ENCODE measurements around the gene PRXL2A. TPM values are rescaled to one million over a fixed set of nuclear protein-coding genes. Genes with fewer than 3 reads are reported as not detected.
"Not testable (repeated sequence)": the region's sequence is repeated elsewhere in the genome, so short reads cannot be mapped to it uniquely, and the experiment has no call there.

PRXL2A gene
- total and polyA plus RNA-seq, 2 donors = 52.9 to 59.1 TPM

DNA sequence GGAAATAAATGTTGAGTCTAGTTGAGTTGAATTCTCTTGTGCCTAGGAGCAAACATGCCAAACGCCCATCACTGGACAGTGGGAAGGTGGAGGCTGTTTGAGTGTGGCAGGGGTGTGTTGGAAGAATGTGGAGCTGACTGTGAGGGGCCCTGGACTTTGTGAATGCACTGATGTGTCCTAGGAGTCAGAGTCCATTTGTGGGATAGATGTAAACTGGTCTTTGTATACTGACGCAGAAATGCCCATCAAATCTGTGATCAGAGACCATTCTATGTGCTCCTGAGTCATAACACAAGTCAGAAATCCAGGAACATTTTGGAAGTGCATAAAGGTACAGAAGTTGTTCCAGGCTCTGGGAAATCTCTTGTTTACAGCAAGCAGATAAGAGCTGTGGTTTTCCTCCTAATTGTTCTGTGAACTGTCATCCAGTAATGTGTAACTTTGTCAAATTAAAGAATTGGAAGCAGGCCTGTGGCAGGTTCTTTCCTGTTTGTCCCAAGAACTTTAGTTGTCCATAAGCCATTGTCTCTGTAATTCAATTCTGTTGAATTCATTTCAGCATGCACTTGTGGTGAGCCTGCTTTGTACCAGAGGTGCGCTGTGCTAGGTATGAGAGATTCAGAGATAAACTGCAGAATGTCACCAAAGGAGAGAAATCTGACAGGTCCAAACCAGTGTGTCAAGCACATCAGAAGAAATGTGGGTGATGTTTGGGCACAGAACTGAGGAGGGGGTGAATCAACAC, 7.6 kb downstream of the PRXL2A start:
- DNase-seq (ENCODE audit: extremely low spot score) = no peak
- WGBS = 75% methylated on average over 3 of the region's 3 CpGs
- Histone ChIP-seq H3K4me3 (ENCODE audit: low read depth, low read length) (no peak overlapping the region), H3K27ac (ENCODE audit: low read depth) (no peak overlapping the region), H3K36me3 (ENCODE audit: insufficient read depth) (no peaks in the 10 kb centered on the region), H3K4me1 (ENCODE audit: insufficient read depth) (peaks cover 7% of the 10 kb centered on the region)

- Histone ChIP-seq H3K4me1 (ENCODE audit: insufficient read depth) (peaks cover 7% of the 10 kb centered on the region), H3K27ac (ENCODE audit: low read depth) (no peak overlapping the region), H3K4me3 (ENCODE audit: low read depth, low read length) (no peak overlapping the region), H3K36me3 (ENCODE audit: insufficient read depth) (no peaks in the 10 kb centered on the region)
- WGBS = 50% methylated on average over 15 of the region's 15 CpGs
- peak; percentile 82 for DNase-seq (ENCODE audit: extremely low spot score)
Observed at GRCh38 chr10:80416479-80417098, 8.2 kb downstream of the PRXL2A start.

GRCh38 chr10:80417256-80417655, 8.9 kb downstream of the PRXL2A start:
- not testable (repeated sequence) for DNase-seq (ENCODE audit: extremely low spot score); H3K4me3 ChIP-seq (ENCODE audit: low read depth, low read length); H3K4me1 ChIP-seq (ENCODE audit: insufficient read depth); H3K27ac ChIP-seq (ENCODE audit: low read depth); H3K36me3 ChIP-seq (ENCODE audit: insufficient read depth)
- 85% methylated on average over 6 of the region's 6 CpGs for WGBS

GRCh38 chr10:80421050-80421706, 12.8 kb downstream of the PRXL2A start:
- H3K27ac ChIP-seq (ENCODE audit: low read depth) = no peak overlapping the region
- 92% methylated on average over 5 of the region's 5 CpGs for WGBS
- no peaks in the 10 kb centered on the region for H3K4me1 ChIP-seq (ENCODE audit: insufficient read depth)
- no peaks in the 10 kb centered on the region for H3K36me3 ChIP-seq (ENCODE audit: insufficient read depth)
- DNase-seq (ENCODE audit: extremely low spot score) = no peak
- H3K4me3 ChIP-seq (ENCODE audit: low read depth, low read length) = no peak overlapping the region

- no peaks in the 10 kb centered on the region for H3K36me3 ChIP-seq (ENCODE audit: insufficient read depth)
- DNase-seq (ENCODE audit: extremely low spot score) = no peak
- 87% methylated on average over 8 of the region's 8 CpGs for WGBS
- H3K4me3 ChIP-seq (ENCODE audit: low read depth, low read length) = no peak overlapping the region
- no peaks in the 10 kb centered on the region for H3K4me1 ChIP-seq (ENCODE audit: insufficient read depth)
- H3K27ac ChIP-seq (ENCODE audit: low read depth) = no peak overlapping the region
Observed at GRCh38 chr10:80421707-80422536, 13.6 kb downstream of the PRXL2A start.

- Histone ChIP-seq H3K36me3 (ENCODE audit: insufficient read depth) (peaks cover 3% of the 10 kb centered on the region), H3K4me3 (ENCODE audit: low read depth, low read length) (no peak overlapping the region), H3K4me1 (ENCODE audit: insufficient read depth) (no peaks in the 10 kb centered on the region), H3K27ac (ENCODE audit: low read depth) (no peak overlapping the region)
- no peak for DNase-seq (ENCODE audit: extremely low spot score)
- 90% methylated on average over 2 of the region's 2 CpGs for WGBS
Observed at GRCh38 chr10:80425901-80426300, 17.6 kb downstream of the PRXL2A start.

DNA sequence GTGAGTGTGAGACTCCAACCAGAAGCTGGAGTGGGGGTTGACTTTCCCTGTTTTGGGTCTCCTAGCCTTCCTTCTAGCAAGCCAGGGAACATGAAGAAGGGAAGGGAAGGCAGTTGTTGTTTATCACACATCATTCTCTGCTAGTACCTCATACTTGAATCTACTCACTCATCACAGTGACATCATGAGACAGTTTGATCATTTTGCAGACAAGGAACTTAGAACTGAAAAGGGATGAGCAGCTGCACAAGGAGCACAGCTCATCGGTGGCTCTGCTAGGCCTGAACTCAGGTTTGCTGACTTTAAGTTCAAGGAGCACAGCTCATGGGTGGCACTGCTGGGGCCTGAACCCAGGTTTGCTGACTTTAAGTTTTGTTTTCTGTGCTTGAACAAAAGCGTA, 19.2 kb downstream of the PRXL2A start:
- DNase-seq (ENCODE audit: extremely low spot score) = no peak
- no peak overlapping the region for H3K27ac ChIP-seq (ENCODE audit: low read depth)
- WGBS = 98% methylated on average over 2 of the region's 2 CpGs
- no peaks in the 10 kb centered on the region for H3K4me1 ChIP-seq (ENCODE audit: insufficient read depth)
- peaks cover 3% of the 10 kb centered on the region for H3K36me3 ChIP-seq (ENCODE audit: insufficient read depth)
- H3K4me3 ChIP-seq (ENCODE audit: low read depth, low read length) = no peak overlapping the region

DNA sequence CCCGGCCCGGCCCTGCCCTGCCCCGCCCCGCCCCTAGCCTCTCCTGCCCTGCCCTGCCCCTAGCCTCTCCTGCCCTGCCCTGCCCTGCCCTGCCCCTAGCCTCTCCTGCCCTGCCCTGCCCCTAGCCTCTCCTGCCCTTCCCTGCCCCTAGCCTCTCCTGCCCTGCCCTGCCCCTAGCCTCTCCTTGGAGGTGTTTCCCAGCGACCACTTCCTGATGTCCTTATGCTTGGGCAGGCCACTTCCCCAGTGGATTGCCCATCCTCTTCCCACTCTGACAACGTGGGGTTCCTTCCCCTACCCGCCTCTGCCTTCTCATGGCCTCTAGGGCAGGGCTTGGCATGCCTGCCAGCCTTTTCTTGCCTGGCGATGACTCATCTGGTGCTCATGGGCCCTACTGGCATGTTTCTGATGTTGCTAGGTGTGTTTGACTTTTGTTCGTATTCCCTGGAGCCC, 21.2 kb downstream of the PRXL2A start:
- peak overlapping the region; percentile 53 for H3K27ac ChIP-seq (ENCODE audit: low read depth)
- H3K4me3 ChIP-seq (ENCODE audit: low read depth, low read length) = no peak overlapping the region
- H3K4me1 ChIP-seq (ENCODE audit: insufficient read depth) = no peaks in the 10 kb centered on the region
- no peak for DNase-seq (ENCODE audit: extremely low spot score)
- WGBS = 81% methylated on average over 9 of the region's 9 CpGs
- peaks cover 3% of the 10 kb centered on the region for H3K36me3 ChIP-seq (ENCODE audit: insufficient read depth)

DNA sequence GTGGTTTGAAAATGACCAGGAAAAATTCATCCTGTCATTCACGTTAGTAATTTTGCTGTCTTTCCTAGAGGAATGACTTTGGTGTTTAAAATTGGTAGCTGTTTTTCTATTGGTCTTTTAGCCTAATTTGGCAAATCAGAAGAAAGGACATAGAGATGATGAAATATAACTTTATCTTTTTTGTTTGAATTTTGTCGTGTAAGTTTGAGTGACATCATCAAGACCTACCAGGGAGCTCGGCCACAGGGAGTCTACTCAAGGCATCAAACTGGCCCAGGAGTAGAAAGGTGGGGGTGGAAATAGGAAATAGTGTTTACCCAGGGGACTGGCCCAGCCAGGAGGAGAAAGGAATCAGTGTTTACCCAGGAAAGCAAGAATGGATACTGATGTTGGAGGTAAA, 24.8 kb downstream of the PRXL2A start:
- 76% methylated on average over 3 of the region's 3 CpGs for WGBS
- H3K27ac ChIP-seq (ENCODE audit: low read depth) = no peak overlapping the region
- H3K4me1 ChIP-seq (ENCODE audit: insufficient read depth) = no peaks in the 10 kb centered on the region
- no peaks in the 10 kb centered on the region for H3K36me3 ChIP-seq (ENCODE audit: insufficient read depth)
- H3K4me3 ChIP-seq (ENCODE audit: low read depth, low read length) = no peak overlapping the region
- DNase-seq (ENCODE audit: extremely low spot score) = no peak

DNA sequence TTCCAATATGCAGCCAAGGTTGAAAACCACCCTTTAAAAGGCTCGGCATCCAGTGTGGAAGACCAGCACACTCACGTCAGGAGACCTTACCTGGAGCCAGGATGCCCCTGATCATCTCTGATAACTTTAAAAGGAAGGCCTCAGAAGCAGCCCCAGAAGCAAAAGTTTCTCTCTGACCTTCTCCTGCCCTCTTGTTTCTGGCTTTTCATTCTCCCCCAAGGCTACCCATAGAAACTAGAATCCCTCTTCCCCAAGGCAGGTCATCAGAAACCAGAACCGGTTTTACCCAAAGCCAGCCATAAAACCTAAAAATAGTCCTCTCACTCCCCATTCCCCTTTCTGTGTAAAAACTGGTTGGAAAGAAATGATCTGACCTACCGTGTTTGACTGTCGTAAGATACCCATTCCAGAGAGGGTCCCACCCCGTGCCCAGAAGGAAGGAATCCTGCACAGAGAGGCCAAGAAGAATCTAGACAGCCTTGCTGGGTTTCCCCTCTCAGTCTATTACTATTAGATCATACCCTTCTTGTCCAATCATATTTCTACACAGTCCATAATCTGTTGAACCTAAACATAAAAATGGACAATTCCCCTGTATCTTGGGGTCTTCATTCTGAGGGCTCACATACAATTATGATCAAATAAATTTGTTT, 28.2 kb downstream of the PRXL2A start:
- no peak for DNase-seq (ENCODE audit: extremely low spot score)
- no peaks in the 10 kb centered on the region for H3K4me1 ChIP-seq (ENCODE audit: insufficient read depth)
- 69% methylated on average over 6 of the region's 6 CpGs for WGBS
- H3K4me3 ChIP-seq (ENCODE audit: low read depth, low read length) = no peak overlapping the region
- no peak overlapping the region for H3K27ac ChIP-seq (ENCODE audit: low read depth)
- no peaks in the 10 kb centered on the region for H3K36me3 ChIP-seq (ENCODE audit: insufficient read depth)

GRCh38 chr10:80437227-80437626, 28.9 kb downstream of the PRXL2A start:
- no peak for DNase-seq (ENCODE audit: extremely low spot score)
- Histone ChIP-seq H3K4me3 (ENCODE audit: low read depth, low read length) (no peak overlapping the region), H3K27ac (ENCODE audit: low read depth) (no peak overlapping the region), H3K36me3 (ENCODE audit: insufficient read depth) (no peaks in the 10 kb centered on the region), H3K4me1 (ENCODE audit: insufficient read depth) (no peaks in the 10 kb centered on the region)
- WGBS = 64% methylated on average over 2 of the region's 2 CpGs

DNA sequence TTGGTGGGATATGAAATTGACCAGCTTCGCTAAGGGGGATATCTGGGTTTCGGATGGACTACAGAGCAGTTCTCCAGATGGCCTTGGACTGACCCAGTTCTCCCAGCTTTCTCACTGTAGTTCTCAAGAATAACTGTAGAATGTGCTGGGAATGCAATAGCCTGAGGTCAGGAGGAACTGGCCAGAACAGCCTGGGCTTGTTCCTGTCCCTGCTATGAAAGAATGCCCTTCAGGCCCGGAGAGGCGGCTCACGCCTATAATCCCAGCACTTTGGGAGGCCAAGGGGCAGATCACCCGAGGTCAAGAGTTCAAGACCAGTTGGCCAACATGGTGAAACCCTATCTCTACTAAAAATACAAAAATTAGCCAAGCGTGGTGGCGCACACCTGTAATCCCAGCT, 33.5 kb downstream of the PRXL2A start:
- no peak overlapping the region for H3K4me3 ChIP-seq (ENCODE audit: low read depth, low read length)
- H3K4me1 ChIP-seq (ENCODE audit: insufficient read depth) = no peaks in the 10 kb centered on the region
- no peak overlapping the region for H3K27ac ChIP-seq (ENCODE audit: low read depth)
- no peaks in the 10 kb centered on the region for H3K36me3 ChIP-seq (ENCODE audit: insufficient read depth)
- WGBS = 93% methylated on average over 8 of the region's 8 CpGs
- no peak for DNase-seq (ENCODE audit: extremely low spot score)

- H3K27ac ChIP-seq (ENCODE audit: low read depth) = peak overlapping the region; percentile 69
- no peak for DNase-seq (ENCODE audit: extremely low spot score)
- no peak overlapping the region for H3K4me3 ChIP-seq (ENCODE audit: low read depth, low read length)
- H3K36me3 ChIP-seq (ENCODE audit: insufficient read depth) = no peaks in the 10 kb centered on the region
- WGBS = 71% methylated on average over 3 of the region's 3 CpGs
- no peaks in the 10 kb centered on the region for H3K4me1 ChIP-seq (ENCODE audit: insufficient read depth)
Observed at GRCh38 chr10:80442879-80443278, 34.5 kb downstream of the PRXL2A start.

All from urinary bladder (tissue), 4 donors.